Endothelial cell of hepatic sinusoid (primary cell): ENCODE data around the gene ANO10.
"Not testable (repeated sequence)": the region's sequence is repeated elsewhere in the genome, so short reads cannot be mapped to it uniquely, and the experiment has no call there.

Experiments used
- in situ Hi-C: cut with HindIII; loops from 2 replicates; pipeline ENCODE4 v1.10.0; 2017; ENCODE audit warnings: low sequenced_read_pairs

Gene ANO10

GRCh38 chr3:43582866-43583265 lies 38.9 kb downstream of the ANO10 start:
- in situ Hi-C loops: no loop called here

- in situ Hi-C loops: no loop called here
Measured at GRCh38 chr3:43581343-43581742, 40.5 kb downstream of the ANO10 start.

DNA sequence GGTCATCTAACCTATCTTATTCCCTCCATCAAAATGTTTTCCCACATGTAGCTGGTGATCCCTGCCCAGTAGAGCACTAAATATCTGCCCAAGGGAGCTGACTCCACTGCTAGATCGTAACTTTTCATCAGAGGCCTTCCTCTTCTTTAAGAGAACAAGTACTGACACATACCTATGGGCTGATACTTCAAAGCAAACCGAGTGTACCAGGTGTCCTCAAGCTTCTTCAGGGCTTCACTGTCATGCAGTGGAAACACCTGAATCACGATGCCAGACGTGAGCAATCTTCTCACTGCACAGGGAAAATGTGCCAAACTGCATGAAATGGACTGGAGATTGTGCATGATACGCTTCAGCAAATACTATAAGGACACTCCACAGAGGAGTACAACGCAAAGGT lies 41.6 kb downstream of the ANO10 start:
- in situ Hi-C loops: no loop called here

DNA sequence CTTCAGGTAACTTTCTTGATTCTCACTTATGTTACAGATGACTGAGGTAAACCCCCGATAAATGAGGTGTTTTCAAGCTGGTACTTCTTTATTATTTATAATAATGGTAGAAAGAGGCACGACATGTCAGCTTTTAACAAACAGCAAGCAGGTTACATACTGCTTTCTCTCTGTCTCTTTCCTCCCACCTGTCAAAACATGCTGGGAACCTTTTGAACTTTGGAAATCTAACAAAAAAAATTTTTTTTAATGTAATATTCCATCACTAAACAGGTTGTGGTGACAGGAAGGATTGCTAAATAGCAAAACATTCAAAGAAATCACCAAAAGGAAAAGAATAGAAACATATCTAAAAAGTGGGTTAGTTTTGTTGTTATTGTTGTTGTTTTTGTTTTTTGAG lies 48.2 kb downstream of the ANO10 start:
- in situ Hi-C loops: no loop called here

DNA sequence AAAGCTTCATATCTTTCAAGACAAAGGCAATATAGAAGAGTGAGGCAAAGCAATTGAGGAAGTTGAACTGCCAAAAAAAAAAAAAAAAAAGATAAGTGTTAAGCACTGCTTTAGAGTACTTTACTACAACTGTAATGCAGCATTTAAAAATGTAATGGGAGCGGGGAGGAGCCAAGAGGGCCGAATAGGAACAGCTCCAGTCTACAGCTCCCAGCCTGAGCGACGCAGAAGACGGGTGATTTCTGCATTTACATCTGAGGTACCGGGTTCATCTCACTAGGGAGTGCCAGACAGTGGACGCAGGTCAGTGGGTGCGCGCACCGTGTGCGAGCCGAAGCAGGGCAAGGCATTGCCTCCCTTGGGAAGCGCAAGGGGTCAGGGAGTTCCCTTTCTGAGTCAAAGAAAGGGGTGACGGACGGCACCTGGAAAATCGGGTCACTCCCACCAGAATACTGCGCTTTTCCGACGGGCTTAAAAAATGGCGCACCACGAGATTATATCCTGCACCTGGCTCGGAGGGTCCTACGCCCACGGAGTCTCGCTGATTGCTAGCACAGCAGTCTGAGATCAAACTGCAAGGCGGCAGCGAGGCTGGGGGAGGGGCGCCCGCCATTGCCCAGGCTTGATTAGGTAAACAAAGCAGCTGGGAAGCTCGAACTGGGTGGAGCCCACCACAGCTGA lies 56.0 kb downstream of the ANO10 start:
- in situ Hi-C loops: not testable (repeated sequence)

- in situ Hi-C loops: no loop called here
Measured at GRCh38 chr3:43559961-43560360, 61.9 kb downstream of the ANO10 start.

- in situ Hi-C loops: no loop called here
Measured at GRCh38 chr3:43558171-43558570, 63.6 kb downstream of the ANO10 start.

- in situ Hi-C loops: no loop called here
Measured at GRCh38 chr3:43549626-43550290, 72.1 kb downstream of the ANO10 start.

GRCh38 chr3:43544277-43544676 lies 77.5 kb downstream of the ANO10 start:
- in situ Hi-C loops: not testable (repeated sequence)

DNA sequence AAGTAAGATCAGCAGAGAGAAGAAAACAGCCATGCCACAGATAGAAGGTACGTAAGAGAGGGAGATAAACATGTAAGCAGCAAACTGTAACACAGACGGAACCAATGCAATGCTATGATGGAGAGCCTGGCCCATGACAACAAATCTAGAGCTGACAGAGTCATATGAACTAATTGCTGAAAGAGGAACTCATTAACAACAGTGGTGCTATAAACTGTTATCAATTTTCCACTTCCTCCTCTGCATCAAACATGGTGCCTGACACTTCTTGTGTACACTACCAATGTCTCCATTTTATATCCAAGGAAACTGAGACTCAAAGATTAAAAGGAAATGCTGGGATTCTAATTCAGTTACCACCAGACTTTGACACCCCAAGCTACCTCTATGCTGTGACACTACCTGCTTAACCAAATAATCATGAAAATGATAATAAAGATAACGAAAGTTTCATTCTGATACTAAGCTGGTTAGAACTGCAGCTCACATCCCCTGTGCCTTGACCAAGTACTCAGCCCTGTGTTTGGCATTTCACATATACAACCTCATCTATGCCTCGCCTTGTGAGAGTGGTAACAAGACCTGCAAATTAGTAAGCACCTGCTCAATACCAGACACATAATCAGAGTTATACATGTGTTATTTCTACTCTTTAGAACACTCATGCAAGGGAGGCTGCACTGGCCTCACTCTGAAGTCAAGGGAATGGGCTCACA lies 79.3 kb downstream of the ANO10 start:
- in situ Hi-C loops: no loop called here

- in situ Hi-C loops: no loop called here
Measured at GRCh38 chr3:43540624-43541023, 81.2 kb downstream of the ANO10 start.

DNA sequence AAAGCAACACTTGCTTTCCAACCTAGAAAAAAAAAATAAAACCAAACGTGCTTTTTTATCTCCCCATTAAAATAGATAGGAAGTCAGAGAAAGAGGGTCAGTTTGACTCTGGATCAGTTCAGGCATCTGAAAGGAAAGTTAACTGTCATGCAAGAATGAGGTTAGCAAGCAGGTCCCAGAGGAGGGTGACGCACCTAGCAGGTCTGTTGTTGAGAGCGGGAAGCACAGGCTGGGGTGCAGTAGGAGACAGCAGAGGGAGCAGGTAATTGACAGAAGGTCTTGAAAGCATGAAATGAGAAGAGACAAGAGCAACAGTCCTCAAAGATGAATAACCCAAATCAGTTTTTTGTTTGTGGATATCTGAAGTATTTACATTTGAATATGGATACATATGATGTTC lies 82.5 kb downstream of the ANO10 start:
- in situ Hi-C loops: no loop called here

- in situ Hi-C loops: no loop called here
Measured at GRCh38 chr3:43537225-43537624, 84.6 kb downstream of the ANO10 start.

DNA sequence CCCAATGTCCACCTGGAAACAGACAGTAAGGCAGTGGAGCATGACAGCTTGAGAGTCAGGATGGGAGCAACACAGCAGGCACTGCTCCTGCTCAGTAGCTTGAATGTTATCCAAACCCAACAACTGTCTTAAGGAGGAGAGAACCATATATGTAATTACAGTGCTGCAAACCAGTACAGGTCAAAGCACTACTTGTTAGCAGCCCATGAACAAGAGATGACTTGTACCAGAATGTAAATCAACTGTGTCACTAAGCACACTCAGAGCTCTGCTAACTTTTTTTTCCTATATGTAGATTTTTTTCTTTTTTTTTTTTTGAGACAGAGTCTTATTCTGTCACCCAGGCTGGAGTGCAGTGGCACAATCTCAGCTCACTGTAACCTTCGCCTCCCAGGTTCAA lies 87.1 kb downstream of the ANO10 start:
- in situ Hi-C loops: no loop called here

DNA sequence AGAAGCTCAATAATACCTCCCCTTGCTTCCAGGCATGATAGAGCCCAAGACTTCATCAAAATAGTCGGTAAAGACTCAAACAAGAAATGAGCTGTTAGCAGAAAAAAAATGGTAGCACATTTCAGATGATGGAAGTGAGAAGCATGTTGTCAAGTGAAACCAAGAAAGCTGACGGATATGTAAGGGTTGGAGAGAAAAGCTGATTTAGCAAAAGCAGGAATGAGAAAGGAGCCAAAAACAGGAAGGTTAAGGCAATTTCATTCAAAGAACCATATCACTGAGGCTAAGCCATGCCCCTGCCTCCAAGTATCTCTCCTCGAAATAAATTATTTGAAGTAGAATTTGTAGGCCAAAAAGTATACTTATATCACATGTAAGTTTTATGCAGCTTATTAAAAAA lies 88.8 kb downstream of the ANO10 start:
- in situ Hi-C loops: no loop called here

DNA sequence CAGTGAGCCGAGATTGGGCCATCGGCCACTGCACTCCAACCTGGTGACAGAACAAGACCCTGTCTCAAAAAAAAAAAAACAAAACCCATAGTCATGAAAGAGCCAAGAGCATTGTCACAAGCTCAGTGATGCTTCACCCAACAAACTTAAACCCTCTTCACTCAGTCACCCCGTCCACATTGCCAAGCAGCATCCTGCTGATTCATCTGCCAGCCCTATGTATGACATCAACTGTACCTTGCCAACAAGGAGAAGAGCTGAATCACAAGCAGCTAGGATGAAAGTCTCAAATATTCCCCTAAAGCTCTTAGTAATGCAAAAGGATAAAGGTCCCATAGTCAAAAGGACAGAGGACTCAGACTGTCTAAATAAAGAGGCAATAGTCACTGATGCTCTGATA lies 90.0 kb downstream of the ANO10 start:
- in situ Hi-C loops: no loop called here

- in situ Hi-C loops: no loop called here
Measured at GRCh38 chr3:43528498-43529099, 93.2 kb downstream of the ANO10 start.

DNA sequence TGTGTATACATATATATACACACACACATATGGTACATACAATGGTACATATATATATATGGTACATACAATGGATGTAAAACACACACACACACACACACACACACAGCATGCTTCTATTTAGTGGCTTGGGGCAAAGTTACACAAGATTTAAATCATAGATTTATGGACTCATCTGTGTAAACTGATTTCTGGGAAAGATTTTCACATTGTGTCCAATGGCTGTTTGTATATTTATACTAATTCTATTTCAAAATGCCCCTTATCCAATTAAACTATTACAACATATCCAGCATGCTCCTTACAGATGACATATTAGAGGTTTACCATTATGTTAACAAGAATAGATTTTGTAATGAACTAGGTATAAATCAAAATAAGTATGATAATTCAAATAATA lies 94.9 kb downstream of the ANO10 start:
- in situ Hi-C loops: no loop called here

- in situ Hi-C loops: no loop called here
Measured at GRCh38 chr3:43525941-43526607, 95.7 kb downstream of the ANO10 start.

- in situ Hi-C loops: no loop called here
Measured at GRCh38 chr3:43525386-43525785, 96.4 kb downstream of the ANO10 start.

DNA sequence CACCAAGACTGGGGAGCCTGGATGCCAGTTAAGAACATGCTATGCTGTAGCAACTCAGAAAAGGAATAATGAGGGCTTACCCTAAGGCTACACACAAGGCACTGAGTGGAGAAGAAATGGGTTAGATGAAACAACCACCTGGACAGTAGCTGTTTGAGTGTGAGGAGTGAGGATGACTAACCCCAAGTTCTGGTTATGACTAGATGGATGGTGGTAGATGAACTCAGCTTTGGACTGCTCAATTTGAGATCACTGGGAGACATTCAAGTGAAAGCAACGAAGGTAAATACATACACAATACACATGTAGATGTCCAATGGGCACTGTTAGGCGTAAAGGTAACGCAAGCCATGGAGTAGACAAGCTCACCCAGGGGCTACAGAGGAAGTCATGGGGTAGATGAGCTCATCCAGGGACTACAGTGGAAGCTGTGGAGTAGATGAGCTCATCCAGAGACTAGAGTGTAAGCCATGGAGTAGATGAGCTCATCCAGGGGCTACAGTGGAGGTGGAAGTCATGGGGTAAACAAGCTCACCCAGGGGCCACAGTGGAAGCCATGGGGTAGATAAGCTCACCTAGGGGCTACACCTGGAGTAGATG lies 98.3 kb downstream of the ANO10 start:
- in situ Hi-C loops: no loop called here
